Fibroblast of villous mesenchyme (primary cell): ENCODE measurements around the gene KIF7. TPM values are rescaled to one million over a fixed set of nuclear protein-coding genes. Genes with fewer than 3 reads are reported as not detected.

ENCODE experiments used
- DNase-seq: peaks from one replicate; pipeline ENCODE4 v3.0.0-alpha.2; 2010; ENCODE audit warnings: low read depth
- H3K4me3 ChIP-seq: 2 replicates; pipeline ENCODE4 v1.5.1; 2011; ENCODE audit warnings: low read depth, mild to moderate bottlenecking, low read length
- total RNA-seq: library from RNA; depleted of rRNA; stranded (reverse); fragments of >200 nt; gene quantifications from 2 replicates; pipeline ENCODE4 v1.2.3, GENCODE V29; 2012
- TF ChIP-seq, protein P1 (sequence below): IDR thresholded peaks from 2 replicates; pipeline ENCODE4 v1.5.1; 2012; ENCODE audit warnings: low read depth, mild to moderate bottlenecking, low read length; ENCODE audit not compliant: insufficient read depth

The KIF7 gene
- total RNA-seq, 1 donor = 13.4 TPM

DNA sequence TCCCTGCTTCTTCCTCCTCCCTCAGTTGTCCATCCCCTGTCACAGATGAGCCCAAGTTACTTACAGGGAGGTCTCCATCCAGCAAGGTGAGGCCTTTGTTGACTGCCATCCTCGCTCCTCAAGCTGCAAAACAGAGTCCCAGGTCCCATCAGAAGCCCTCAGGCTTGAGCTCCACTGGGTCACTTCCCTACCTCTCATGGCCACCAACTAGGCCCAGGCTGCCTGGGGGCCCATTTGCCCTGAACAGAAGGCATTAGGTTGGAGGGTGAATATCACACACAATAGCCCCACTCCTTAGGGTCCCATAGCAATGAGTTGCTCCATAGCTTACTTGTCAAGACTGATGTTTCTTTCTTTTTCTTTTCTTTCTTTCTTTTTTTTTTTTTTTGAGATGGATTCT is 22.1 kb upstream of the KIF7 start:
- no peak for DNase-seq
- TF ChIP-seq, protein P1, sequence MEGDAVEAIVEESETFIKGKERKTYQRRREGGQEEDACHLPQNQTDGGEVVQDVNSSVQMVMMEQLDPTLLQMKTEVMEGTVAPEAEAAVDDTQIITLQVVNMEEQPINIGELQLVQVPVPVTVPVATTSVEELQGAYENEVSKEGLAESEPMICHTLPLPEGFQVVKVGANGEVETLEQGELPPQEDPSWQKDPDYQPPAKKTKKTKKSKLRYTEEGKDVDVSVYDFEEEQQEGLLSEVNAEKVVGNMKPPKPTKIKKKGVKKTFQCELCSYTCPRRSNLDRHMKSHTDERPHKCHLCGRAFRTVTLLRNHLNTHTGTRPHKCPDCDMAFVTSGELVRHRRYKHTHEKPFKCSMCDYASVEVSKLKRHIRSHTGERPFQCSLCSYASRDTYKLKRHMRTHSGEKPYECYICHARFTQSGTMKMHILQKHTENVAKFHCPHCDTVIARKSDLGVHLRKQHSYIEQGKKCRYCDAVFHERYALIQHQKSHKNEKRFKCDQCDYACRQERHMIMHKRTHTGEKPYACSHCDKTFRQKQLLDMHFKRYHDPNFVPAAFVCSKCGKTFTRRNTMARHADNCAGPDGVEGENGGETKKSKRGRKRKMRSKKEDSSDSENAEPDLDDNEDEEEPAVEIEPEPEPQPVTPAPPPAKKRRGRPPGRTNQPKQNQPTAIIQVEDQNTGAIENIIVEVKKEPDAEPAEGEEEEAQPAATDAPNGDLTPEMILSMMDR = no peak
- H3K4me3 ChIP-seq = no peak overlapping the region

GRCh38 chr15:89675606-89676005 is 20.3 kb upstream of the KIF7 start:
- TF ChIP-seq, protein P1 = no peak
- no peak overlapping the region for H3K4me3 ChIP-seq
- no peak for DNase-seq

DNA sequence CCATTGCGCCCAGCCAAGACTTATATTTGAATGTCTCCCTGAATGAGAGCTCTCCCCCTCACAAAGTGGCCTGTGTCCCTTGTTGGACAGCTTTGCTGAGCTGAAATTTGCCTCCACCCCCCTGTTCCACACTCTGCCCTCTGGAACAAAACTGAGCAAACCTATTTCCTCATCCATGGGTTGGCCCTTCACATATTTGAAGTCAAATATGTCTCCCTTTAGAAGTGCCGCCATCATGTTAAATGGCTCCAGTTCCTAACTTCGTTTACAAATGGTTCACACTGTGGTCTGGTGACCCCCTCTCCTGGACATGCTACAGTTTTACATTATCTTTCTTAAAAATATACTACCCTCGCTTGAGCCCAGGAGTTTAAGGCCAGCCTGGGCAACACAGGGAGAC is 19.3 kb upstream of the KIF7 start:
- H3K4me3 ChIP-seq = no peak overlapping the region
- peak; percentile 8 for DNase-seq
- TF ChIP-seq, protein P1 = no peak

- TF ChIP-seq, protein P1 = peak; percentile 66
- H3K4me3 ChIP-seq = no peak overlapping the region
- DNase-seq = peak; percentile 32
Observed at GRCh38 chr15:89673165-89673512, 17.9 kb upstream of the KIF7 start.

GRCh38 chr15:89672221-89673164 is 17.2 kb upstream of the KIF7 start:
- TF ChIP-seq, protein P1 = no peak
- H3K4me3 ChIP-seq = no peak overlapping the region
- peak; percentile 16 for DNase-seq

- TF ChIP-seq, protein P1 = no peak
- H3K4me3 ChIP-seq = no peak overlapping the region
- no peak for DNase-seq
Observed at GRCh38 chr15:89671687-89672086, 16.4 kb upstream of the KIF7 start.
